ENCODE data around the gene CDH4.

Gene CDH4

DNA sequence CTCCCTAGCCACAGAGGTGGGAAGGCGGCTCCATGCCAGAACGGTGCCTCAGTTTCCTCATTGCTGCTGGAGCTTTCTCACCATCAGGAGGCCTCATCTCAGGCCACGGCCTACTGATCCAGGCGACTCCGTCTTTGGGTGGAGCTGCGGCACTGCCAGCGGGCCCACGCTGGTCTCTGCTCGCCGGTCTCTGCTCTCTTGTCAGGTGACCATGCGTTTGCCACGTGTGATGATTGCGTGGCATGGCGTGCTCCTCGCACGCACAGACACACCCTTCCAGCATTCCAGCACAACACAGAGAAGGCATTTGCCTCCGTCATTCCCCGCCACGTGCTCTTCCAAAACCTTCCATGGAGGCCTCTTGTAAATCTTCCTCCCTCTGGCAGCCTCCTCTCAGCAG lies 271.1 kb downstream of the CDH4 start:
- DNase-seq: no peak

DNA sequence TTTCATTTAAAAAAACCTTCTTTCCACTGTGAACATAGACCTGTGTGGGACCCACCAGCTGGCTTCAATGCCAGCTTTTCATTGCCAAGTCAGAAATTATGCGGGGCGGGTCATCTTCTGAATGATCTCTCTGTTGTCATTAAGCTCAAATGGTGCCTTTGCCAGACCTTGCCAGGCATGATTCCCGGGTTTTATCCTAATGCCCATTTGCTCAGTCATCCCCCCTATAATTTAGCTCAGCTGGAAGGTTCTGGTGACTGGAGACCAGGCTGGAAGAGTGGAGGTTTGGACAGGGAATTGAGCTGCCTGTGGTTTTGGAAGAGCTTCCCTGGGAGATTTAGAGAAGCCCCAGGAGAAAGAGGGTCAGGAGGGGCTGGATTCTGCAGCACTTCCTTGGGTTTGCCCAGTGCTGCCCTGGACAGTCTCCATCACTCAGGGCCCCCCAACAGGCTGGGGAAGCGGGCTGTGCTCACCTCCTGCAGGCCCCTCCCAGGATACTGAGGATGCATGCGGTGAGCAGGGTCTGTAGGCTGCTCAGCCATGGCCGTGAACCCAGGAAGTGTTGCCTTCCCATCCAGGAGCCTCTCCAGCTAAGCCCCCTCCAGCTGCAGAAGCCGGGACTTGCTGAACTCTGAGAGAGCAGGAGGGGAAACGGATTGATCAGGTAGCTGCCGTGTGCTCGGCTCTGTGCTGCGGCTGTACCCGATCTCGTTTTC lies 273.0 kb downstream of the CDH4 start:
- no peak for DNase-seq

DNA sequence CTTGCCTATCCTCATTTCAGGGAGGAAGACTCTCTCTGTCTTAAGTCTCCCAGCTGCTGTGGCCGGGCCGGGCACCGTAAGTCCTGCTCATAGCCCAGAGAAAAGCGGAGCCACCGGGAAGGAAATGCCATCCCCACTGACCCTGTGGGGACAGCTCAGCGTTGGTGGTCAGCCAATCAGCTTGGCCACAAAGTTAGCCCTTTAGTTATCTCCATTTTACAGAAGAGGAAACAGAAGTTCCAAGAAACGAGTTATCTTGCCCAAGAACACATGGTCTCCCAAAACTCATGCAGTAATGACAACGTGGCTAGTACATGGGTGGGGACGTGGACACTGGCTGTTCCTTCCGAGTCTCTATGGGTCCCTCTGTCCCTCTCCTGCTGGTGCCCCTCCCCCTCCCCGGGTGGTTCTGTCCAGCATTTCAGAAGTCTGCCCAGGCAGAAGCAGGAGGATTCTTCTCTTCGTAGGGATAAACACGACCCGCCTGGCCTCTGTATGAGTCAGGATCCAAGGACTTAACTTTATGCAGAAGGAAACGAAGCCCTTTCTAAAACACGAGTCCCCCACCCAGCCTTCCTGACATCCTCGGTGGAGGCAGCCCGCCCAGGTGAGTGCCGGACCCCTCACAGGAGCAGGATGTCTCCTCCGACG lies 273.8 kb downstream of the CDH4 start:
- no peak for DNase-seq

DNA sequence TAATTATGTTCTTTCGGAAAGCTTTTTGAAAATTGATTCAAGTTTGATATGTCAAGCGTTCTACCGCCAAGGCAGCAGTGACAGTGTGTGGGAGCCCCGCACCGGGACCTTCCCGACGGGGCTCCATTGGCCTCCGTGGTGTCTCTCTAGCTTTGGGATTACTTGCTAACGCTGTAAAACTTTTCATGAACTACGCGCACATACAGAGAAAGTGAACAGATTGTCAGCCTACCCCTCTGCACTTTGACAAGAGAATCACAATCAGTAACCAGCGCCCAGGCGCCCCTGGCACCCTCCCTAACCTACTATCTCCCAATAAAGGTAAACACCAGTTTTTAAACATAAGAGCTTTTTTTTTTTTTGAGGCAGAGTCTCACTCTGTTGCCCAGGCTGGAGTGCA lies 274.8 kb downstream of the CDH4 start:
- no peak for DNase-seq

DNA sequence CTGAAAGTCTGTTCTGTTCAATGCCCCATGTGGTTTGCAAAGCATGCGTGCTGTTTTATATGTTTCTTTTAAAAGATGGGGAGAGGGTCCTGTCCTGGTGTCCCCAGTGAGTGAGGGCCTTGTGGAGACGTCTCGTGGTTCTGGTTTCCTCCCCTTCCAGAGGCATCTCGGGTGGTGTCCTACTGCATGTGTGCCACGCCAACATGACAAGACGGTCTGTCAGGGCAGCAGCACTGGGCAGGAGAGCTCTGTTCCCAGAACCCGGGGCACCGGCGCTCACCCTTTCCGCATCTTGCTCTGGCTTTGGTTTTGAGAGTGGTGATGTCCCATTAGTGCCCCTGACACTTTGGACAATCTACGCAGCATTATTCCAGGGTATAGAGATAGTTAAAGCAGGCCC lies 275.6 kb downstream of the CDH4 start:
- no peak for DNase-seq

DNA sequence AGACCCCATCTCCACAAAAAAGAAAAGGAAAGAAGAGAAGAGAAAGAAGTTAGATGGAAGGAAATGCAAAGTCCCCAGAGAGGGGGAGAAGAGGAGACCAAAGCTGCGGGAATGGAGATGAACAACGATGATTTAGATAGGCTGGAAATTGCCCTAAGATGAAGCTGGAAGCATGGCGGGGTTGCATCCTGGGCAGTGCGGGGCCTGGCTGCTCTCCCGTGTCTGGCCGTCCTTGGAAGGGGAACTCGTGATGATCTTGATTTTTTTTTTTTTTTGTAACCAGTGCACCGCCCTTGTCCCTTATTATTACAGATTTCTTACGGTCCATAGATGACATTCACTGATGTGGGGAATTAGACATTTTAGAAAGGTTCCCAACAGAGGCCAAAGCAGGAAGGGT lies 276.5 kb downstream of the CDH4 start:
- DNase-seq: no peak

DNA sequence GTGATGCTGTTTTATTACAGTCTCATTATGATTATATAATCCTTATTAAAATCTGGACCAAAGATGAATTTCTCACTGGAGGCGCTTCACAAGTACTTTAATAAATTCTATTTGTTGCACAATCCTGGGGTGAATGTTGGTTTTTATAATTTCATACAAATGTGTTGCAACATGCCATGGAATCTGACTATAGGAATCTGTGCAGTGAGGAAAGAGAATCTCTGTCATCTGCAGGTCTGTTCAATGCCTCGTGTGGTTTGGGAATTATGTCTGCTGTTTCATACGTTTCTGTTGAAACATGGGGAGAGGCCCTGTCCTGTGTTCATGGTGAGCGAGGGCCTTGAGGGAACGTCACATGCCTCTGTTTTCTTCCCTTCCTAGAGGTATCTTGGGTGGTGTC lies 277.3 kb downstream of the CDH4 start:
- DNase-seq: no peak

DNA sequence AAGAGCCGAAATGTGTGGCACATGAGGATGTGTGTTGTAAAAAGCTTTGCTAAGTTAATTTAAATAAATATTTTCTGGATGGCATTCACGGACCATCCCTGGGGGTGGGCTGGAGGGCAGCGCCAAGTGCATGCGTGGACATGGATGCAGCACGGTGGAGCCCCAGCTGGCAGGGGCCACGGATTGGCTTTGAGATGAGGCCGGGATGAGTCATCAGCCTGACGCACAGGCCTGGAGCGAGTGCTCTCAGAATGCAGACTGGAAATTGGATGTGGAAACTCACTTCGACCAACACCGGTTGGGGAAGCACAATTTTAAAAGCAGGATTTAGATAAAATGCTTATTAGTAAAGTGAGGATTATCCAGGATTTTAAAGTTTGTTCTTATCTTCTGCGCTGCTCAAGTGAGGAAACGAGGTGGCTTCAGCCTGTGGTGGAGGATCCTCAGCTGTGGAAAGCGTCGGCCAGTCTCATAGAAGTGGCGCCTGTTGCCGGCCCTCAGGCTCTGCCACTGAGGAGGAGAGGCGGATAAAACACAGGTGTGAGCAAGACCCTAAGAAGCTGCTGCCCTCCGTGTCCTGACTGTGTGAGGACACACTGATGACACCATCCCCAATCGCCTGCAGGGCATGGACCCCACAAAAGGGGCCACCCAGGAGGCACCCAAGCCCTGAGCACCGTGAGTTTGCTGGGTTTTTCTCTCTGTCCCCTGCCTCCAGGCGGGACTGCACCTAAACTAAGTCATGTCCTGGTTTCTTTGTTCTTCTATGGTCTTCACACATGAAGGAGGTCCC lies 279.7 kb downstream of the CDH4 start:
- DNase-seq: no peak

DNA sequence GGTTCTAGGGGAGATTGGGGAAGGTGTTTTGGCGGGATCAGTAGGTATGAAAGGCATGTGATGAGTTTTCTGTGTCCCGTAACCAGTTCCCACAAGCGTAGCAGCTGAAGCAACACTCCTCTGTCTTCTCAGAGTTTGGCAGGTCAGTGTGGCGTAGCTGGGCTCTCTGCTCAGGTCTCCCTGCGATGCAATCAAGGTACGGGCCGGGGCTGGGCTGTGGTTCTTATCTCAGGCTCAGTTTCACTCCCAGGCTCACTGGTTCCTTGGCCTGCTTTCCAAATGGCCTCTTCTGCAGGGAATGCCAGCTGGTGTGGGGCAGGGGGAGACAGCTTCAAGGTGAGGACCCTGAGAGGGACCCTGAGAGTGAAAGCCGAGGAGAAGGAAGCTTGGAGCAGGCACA lies 280.7 kb downstream of the CDH4 start:
- DNase-seq: no peak

DNA sequence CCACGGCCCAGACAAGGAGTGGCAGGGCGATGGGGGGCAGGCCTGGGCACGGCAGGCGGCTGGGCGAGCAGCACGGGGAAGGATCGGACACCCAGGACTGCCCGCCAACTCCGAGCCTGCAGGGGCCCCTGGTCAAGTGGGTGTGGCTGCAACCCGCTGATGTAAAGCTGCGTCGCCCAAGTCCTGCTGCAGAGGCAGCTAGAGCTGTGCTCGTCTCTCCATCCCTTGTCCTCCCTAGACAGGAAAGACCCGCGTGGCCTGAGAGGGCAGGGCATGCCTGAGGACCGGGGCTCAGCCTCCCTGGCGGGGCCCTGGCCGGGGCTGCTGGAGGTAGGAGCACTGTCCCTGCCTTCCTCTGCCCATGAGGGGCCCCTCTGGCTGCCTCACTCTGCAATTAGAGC lies 281.2 kb downstream of the CDH4 start:
- no peak for DNase-seq

DNA sequence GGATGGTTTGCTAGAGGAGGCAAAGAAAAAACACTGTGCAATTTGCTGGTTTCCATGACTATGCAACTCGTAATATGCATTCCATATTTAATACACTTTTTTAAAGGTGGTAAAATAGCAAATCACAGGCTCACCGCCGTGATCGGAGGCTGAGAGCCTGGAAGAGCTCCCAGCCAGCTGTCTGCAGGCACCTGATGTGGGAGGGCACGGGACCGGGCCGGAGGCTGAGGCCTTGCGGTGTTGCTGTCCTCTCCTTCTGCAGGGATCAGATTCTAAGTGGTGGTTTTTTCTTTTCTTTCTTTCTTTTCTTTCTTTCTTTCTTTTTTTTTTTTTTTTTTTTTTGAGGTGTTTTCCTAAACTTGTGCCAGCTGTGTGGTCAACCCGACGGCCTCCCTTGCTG lies 282.3 kb downstream of the CDH4 start:
- DNase-seq: no peak

DNA sequence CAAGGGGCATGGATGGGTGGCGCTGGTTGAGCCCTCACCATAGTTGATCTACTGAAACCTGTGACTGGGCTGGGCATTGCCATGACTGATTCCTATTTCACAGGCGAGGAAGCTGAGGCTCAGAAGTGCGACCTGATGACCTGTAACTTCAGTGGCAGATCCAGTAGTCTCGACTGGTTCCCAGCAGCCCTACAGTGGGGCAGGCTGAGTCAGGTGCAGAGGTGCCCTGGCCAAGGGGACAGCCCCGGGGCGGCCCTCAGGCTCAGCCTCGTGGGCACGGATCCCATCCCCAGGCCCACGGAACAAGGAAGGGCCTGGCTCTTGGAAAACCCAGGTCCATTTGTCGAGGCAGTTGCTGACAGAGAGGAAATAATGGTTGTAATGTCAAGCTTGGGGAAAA lies 283.0 kb downstream of the CDH4 start:
- DNase-seq: no peak

DNA sequence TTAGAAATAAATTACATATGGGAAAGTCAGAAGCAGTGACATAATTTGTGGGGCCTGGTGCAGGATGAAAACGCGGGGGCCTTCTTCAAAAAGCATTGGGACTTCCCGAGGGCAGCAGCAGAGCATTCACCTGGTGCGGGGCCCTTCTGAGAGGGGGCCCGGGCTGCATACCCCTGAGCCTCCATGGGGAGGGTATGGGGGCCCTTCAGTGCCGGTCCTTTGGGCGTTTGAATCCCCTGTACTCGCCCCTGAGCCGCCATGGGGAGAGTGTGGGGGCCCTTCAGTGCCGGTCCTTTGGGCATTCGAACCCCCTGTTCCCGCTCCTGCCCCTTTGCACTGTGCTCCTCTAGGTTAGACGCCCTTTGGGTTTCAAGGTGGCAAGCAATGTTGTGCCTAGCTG lies 283.5 kb downstream of the CDH4 start:
- no peak for DNase-seq

DNA sequence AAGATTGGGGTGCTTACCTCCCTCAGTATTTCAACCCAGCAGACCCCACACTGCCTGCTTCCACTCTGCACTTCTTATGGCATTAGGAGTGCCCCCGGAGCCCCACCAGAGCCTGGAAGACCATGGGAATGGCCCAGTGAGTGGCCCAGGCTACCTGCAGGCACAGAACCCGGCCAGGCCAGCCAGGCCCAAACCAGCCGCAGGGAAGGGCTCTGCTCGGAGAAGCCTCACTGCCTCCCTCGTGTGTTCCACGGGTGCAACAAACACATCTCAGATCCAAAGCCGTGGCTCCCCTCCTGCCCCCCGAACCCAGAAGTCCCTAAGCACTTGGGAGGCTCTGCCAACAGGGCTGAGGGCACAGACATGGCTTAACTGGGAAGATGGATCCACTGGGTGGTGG lies 283.9 kb downstream of the CDH4 start:
- no peak for DNase-seq

DNA sequence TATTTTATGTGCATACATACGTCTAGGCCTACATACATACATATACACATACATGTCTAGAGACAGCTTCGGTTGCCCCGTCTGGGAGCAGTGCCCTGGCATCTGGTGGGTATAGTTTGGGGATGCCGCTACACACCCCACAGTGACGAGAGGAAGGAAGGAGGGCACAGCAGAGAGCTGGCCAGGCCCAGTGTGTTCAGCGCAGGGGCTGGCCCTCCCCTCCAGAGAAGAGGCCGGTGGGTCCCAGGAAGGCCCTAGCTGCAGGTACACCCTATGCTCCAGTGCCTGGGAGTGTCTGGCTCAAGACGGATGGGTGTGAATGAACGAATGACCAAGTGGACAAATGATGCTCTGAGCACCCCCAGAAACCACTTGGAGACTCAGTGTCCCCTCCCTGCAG lies 284.6 kb downstream of the CDH4 start:
- DNase-seq: no peak

DNA sequence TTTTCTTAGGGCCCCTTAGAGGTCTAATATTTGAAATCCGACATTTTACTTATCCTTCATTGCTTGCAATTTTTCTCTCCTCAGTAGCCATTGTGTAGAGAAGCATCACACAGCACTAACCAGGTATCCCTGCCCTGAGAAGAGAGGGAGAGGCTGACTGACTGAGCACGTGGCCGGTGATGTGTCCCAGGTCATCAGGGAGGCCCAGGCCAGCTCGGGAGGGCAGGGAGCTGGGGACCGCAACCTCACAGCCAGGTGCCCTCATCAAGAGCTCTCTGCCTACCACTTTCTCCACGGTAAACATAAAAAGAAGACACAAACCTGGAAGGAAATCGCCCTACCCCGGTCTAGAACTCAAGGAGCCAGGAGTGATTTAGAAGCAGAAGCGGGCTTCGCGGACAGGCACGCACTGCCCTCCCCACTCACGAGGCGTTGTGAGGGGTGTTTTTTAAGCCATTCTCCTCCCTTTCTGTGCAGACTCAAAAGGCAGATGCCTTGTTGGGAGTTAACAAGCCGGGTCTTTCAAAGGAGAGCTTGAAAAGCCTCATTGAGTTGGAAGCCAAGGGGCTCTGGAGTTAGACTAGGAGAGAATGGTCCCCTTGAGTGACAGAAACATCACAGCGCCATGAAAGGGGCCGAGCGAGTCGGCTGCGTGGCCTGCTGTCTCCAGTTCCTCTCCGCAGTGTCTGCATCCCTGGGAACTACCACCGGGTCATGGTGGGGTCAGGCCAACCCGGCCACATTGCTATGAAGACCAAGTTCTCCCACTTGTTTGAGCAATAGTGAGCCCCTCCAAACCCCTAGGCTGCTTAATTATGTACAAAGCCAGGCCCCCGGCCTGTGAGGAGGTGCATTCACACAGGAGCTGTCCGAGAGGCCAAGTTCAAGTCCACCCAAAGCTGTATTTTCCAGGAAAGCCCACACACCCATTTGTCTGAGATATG lies 285.4 kb downstream of the CDH4 start:
- no peak for DNase-seq

DNA sequence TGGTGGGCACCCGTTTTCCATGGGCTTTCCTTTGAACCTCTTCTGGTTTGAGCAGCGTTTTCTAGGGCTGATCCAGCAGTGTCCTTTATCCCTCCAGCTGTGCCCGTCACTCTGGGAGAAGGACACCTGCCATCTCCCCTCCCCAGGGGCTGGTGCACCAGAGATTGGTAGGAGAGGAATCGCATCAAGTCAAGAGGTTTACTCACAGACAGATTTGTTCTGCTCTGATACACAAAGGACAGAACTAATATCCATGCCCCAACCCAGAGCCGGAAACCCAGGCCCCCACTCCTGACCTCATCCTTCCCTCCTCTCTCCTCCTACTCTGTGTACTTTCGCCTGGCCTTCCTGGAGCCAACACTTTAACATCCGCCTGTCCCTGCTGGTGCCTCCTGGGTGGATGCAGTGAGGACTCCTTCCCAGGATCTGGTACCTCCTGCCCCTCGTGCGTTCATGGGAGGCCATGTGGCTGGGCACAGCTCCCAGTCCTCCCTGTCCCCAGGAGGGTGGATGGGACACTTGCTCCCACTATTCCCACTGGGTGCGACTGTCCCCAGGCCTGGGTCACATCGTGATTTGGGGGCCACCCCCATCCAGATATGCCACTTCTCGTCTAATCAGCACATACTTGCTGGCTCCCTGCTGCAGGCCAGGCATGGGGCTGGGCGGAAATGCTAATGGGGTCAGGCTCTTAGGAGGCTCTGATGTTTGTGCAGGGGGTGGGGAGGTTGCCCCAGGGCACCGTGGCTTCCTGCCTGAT lies 286.3 kb downstream of the CDH4 start:
- no peak for DNase-seq

DNA sequence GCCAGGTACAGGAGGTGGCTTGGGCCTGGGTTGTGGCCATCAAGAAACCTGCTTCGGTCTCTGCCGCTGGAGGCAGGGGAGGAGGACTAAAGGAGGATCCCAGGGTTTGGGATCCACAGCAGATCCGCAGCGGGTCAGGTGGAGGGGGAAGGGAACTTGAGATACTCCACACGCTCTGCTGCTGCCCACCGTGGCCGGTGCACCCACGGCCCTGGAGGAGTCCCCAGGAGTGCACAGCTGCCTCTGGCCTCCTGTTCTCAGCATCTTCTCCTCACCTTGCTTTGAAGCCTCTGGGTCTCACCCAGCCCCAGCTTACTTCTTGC lies 286.8 kb downstream of the CDH4 start:
- DNase-seq: no peak

DNA sequence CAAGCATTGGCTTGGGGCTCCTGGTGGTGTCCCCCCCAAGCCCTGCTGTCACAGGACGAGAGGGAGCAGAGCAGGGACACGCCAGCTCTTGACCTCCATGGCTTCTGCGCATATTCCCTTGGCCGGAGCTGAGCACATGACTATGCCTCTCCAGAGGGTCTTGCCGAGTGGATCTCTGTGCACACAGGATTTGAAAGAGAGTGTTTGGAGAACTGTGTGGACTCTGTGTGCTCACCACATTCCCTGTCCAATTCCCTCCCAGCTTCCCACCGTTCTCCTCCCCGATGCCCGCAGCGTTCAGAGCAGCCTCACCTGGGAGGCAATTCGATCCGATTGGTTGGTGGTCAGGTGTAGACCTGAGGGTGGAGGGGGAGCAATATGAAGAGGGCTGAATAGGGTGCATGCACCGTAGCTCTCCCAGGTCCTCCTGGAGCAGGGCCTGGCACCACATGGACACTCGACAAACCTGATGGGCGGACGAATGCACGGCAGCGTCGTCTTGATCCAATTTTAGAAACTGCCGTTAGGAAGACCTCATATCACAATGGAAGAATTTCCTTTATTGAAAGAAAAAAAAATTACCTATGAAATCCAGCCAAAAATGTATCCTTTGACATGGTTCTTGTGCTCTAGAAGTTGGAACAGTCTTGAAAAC lies 287.8 kb downstream of the CDH4 start:
- DNase-seq: no peak

DNA sequence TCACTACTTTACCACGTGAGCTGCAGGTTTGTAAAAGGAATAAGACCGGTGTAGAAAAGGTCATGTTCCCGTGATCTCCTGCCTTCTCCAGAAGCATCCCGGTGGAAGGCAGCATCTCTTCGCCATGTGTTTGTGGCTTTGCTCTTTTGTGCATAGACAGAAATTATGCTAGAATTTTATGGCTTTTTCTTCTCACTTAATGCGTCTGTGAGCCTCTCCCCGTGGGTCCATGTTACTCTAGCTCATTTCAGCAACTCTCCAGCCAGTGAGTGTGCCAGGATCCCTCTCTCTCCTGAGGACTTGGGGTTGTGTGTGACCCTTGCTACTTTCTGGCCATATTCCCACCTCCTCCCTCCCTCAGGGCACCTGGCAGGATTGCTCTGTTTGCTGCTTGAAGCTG lies 289.5 kb downstream of the CDH4 start:
- DNase-seq: no peak

DNA sequence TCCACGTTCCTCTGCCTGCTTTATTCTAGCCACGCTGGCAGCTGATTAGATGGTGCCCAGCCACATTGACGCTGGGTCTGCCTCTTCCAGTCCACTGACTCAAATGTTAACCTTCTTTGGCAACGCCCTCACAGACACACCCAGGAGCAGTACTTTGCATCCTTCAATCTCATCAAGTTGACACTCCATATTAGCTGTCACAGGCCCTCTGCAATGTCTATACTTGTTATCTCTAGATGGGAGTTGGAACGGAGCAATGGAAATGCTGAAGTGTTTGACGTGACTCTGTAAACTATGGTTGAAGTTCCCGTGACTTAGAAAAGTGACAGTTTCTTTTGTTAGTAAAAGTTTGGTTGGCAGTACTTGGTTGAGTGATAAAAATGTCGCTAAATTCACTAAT lies 291.0 kb downstream of the CDH4 start:
- DNase-seq: no peak
